Suprapubic skin (tissue), 4 donors: ENCODE data around the gene ADAMTS19. TPM values are rescaled to one million over a fixed set of nuclear protein-coding genes. Genes with fewer than 3 reads are reported as not detected.

Experiments
- DNase-seq, 2 donors: peaks; one replicate each; pipeline ENCODE4 v3.0.0-alpha.2; 2019; ENCODE audit warnings: low spot score in 2 of 2
- H3K27ac ChIP-seq: fragments of 200-600 bp; sonication (generic); one replicate; pipeline ENCODE4 v1.5.1; 2019
- H3K27me3 ChIP-seq: fragments of 200-600 bp; sonication (generic); one replicate; pipeline ENCODE4 v1.5.1; 2019
- H3K36me3 ChIP-seq: fragments of 200-600 bp; sonication (generic); one replicate; pipeline ENCODE4 v1.5.1; 2019
- H3K4me1 ChIP-seq: fragments of 200-600 bp; sonication (generic); one replicate; pipeline ENCODE4 v1.5.1; 2019
- H3K4me3 ChIP-seq: fragments of 200-600 bp; sonication (generic); one replicate; pipeline ENCODE4 v1.5.1; 2019; ENCODE audit warnings: mild to moderate bottlenecking
- H3K9me3 ChIP-seq: fragments of 200-600 bp; sonication (generic); one replicate; pipeline ENCODE4 v1.5.1; 2019
- EP300 ChIP-seq: sonication (generic); formaldehyde crosslinking; IDR thresholded peaks from one replicate; pipeline ENCODE4 v1.6.1; 2017; ENCODE audit warnings: antibody characterized with exemption
- POLR2A ChIP-seq, 2 donors: fragments of 450-650 bp; IDR thresholded peaks; one replicate each; pipeline ENCODE4 v1.6.1; 2017; ENCODE audit warnings: antibody characterized with exemption in 2 of 2, mild to moderate bottlenecking in 2 of 2, moderate library complexity in 2 of 2
- POLR2AphosphoS5 ChIP-seq, 3 donors: sonication (generic); formaldehyde crosslinking; IDR thresholded peaks; one replicate each; pipeline ENCODE4 v1.6.1; 2017; ENCODE audit warnings: antibody characterized with exemption in 3 of 3
- WGBS: methylation state at CpG from one replicate; pipeline ENCODE4 v1.1.5; 2018; 5-methylcytosine and 5-hydroxymethylcytosine counted together
- total RNA-seq, 4 donors: library from RNA; depleted of rRNA; stranded (reverse); fragments of >200 nt; gene quantifications; one replicate each; pipeline ENCODE4 v1.1.0, GENCODE V29; 2016
- TF ChIP-seq, protein P1 (sequence below), 2 donors: fragments of 200-600 bp in 1 of 2; fragments of 450-650 bp in 1 of 2; sonication (generic) in 1 of 2; IDR thresholded peaks; one replicate each; pipeline ENCODE4 v1.5.1; 2016 to 2019; ENCODE audit warnings: antibody characterized with exemption in 2 of 2, mild to moderate bottlenecking in 1 of 2, moderate library complexity in 1 of 2

ADAMTS19 gene
- total RNA-seq, 4 donors from 2014 or later = not detected

GRCh38 chr5:129763651-129764050 is 303.6 kb downstream of the ADAMTS19 start:
- Histone ChIP-seq H3K4me1 (no peaks in the 10 kb centered on the region), H3K27ac (no peak overlapping the region), H3K27me3 (no peaks in the 10 kb centered on the region), H3K36me3 (no peaks in the 10 kb centered on the region), H3K4me3 (no peak overlapping the region), H3K9me3 (no peaks in the 10 kb centered on the region)
- WGBS = 95% methylated on average over 1 of the region's 1 CpG
- no peak for DNase-seq
- TF ChIP-seq POLR2A (IDR thresholded peaks at IDR 0.05) = no peak
- no peak for TF ChIP-seq EP300
- TF ChIP-seq, protein P1, sequence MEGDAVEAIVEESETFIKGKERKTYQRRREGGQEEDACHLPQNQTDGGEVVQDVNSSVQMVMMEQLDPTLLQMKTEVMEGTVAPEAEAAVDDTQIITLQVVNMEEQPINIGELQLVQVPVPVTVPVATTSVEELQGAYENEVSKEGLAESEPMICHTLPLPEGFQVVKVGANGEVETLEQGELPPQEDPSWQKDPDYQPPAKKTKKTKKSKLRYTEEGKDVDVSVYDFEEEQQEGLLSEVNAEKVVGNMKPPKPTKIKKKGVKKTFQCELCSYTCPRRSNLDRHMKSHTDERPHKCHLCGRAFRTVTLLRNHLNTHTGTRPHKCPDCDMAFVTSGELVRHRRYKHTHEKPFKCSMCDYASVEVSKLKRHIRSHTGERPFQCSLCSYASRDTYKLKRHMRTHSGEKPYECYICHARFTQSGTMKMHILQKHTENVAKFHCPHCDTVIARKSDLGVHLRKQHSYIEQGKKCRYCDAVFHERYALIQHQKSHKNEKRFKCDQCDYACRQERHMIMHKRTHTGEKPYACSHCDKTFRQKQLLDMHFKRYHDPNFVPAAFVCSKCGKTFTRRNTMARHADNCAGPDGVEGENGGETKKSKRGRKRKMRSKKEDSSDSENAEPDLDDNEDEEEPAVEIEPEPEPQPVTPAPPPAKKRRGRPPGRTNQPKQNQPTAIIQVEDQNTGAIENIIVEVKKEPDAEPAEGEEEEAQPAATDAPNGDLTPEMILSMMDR (IDR thresholded peaks at IDR 0.05) = no peak
- TF ChIP-seq POLR2AphosphoS5 (IDR thresholded peaks at IDR 0.05) = no peak

DNA sequence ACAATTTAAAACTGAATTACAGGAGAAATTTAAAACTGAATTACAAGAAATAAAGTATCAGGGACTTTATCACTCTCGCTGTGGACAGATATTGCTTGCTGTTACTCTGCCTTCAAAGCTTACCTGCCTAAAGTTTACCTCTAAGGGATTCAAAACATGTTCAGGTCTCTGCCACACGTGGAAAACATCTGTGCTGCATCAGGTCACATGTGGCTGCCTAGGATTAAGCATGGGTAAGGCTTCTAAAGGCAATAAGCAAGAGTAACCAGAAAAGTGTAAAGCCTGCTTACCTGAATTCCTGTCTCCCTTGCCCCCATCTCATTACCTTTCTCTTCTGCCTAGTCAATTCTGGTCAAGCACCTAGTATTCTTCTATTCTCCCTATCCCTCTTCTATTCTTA is 306.7 kb downstream of the ADAMTS19 start:
- no peaks in the 10 kb centered on the region for H3K9me3 ChIP-seq
- WGBS = 80% methylated on average over 2 of the region's 2 CpGs
- no peaks in the 10 kb centered on the region for H3K36me3 ChIP-seq

DNA sequence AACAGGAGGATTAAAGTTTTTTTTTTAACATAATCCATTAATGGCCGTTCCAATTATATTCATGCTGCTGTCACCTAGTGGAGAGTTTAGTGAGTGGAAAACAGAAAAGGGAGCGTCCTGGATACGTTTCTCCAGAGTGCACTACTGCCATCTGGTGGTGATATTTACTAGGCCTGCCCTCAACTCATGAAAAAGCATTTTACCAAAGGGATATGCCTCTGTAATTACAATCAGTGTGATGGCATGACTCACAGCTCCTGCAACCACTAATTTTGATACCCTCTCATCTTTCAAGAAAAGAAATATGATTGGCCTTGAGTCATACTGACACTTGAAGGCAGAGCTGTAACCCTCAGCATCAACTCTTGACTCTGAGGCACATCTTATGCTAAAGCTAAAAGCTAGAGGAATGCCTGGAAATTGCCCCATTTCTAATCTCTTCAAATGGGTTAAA is 307.9 kb downstream of the ADAMTS19 start:
- no peak overlapping the region for H3K4me3 ChIP-seq
- no peak for DNase-seq
- no peaks in the 10 kb centered on the region for H3K27me3 ChIP-seq
- no peaks in the 10 kb centered on the region for H3K9me3 ChIP-seq
- no peaks in the 10 kb centered on the region for H3K36me3 ChIP-seq
- H3K27ac ChIP-seq = no peak overlapping the region
- 0% methylated on average over 3 of the region's 3 CpGs for WGBS
- TF ChIP-seq POLR2A (IDR thresholded peaks at IDR 0.05) = no peak
- TF ChIP-seq, protein P1 (IDR thresholded peaks at IDR 0.05) = peak; percentile 77 to 93
- no peaks in the 10 kb centered on the region for H3K4me1 ChIP-seq

More for the DNA sequence above, 306.7 kb downstream of the ADAMTS19 start:
- DNase-seq = no peak
- Histone ChIP-seq H3K4me1 (no peaks in the 10 kb centered on the region), H3K4me3 (no peak overlapping the region), H3K27me3 (no peaks in the 10 kb centered on the region), H3K27ac (no peak overlapping the region)
- TF ChIP-seq POLR2A (IDR thresholded peaks at IDR 0.05) (no peak), EP300 (no peak), POLR2AphosphoS5 (IDR thresholded peaks at IDR 0.05) (no peak)
- TF ChIP-seq, protein P1 (IDR thresholded peaks at IDR 0.05) = no peak

DNA sequence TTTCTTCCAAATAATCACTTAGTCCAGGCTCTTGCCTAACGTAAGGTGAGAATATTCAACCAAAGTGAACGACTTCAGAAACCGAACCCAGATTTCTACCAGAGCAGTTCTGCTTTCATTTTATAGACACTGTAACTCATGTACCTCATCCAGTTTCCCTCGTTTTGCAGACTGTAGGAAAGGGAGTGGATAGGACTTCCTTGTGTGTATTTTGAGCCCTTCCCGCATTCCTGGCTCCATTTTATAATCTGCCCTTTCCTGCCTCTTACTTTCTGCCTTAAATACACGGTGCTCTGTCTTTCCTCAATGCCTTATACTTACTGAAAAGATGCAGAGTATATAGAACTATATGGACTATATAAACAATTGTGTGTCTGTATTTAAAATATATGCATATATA is 308.6 kb downstream of the ADAMTS19 start:
- no peaks in the 10 kb centered on the region for H3K9me3 ChIP-seq
- no peaks in the 10 kb centered on the region for H3K27me3 ChIP-seq
- H3K4me1 ChIP-seq = no peaks in the 10 kb centered on the region
- H3K36me3 ChIP-seq = no peaks in the 10 kb centered on the region
- no peak overlapping the region for H3K27ac ChIP-seq
- 74% methylated on average over 6 of the region's 6 CpGs for WGBS
- no peak overlapping the region for H3K4me3 ChIP-seq
- TF ChIP-seq EP300 (no peak), POLR2AphosphoS5 (IDR thresholded peaks at IDR 0.05) (no peak), POLR2A (IDR thresholded peaks at IDR 0.05) (no peak)
- TF ChIP-seq, protein P1 (IDR thresholded peaks at IDR 0.05) = no peak
- DNase-seq = no peak

DNA sequence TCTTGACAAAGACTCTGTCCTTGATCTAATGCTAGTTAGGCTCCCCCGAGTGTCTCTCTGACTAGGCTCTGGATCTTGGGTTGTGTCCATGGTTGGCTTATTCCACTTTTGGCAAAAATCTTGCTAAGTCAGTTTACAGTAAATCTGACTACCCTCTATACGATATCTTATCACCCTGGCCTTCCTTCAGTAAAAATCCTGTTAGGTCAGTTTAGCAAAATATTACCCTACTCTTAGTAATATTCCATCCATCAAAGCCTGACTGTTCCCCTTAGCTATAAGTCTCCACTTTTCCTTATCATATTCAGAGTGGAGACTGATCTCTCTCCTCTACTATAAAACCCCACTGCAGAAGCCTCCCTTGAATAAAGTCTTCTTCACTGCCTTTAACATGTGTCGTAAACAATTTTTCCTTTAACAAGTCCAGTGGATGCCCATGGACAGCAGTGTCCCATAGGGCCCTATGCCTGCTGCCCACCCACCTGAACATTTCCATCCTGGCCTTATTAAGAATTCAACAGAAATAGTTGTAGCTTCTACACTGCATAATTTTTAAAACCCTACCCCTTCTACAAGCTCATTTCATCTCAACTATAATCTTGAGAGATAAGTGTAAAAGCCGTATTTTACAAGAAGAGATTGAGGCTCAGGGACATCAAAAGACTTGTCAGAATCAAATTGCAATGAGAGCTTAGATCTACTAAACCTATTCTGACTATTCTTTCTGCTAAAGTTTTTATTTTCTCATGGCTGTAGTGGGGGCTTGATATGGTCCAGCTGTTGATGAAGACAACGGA is 310.1 kb downstream of the ADAMTS19 start:
- no peaks in the 10 kb centered on the region for H3K9me3 ChIP-seq
- H3K36me3 ChIP-seq = no peaks in the 10 kb centered on the region
- no peak for DNase-seq
- H3K4me3 ChIP-seq = no peak overlapping the region
- no peaks in the 10 kb centered on the region for H3K4me1 ChIP-seq
- TF ChIP-seq POLR2AphosphoS5 (IDR thresholded peaks at IDR 0.05) = no peak
- TF ChIP-seq, protein P1 (IDR thresholded peaks at IDR 0.05) = no peak
- no peak for TF ChIP-seq POLR2A (IDR thresholded peaks at IDR 0.05)
- TF ChIP-seq EP300 = no peak
- no peak overlapping the region for H3K27ac ChIP-seq
- no peaks in the 10 kb centered on the region for H3K27me3 ChIP-seq
- WGBS = 69% methylated on average over 5 of the region's 5 CpGs
